Measurements from ENCODE around the gene RAB3C. TPM values are rescaled to one million over a fixed set of nuclear protein-coding genes. Genes with fewer than 3 reads are reported as not detected.

Gene RAB3C
- total RNA-seq, 2 experiments from 2014 or later, result not detected

DNA sequence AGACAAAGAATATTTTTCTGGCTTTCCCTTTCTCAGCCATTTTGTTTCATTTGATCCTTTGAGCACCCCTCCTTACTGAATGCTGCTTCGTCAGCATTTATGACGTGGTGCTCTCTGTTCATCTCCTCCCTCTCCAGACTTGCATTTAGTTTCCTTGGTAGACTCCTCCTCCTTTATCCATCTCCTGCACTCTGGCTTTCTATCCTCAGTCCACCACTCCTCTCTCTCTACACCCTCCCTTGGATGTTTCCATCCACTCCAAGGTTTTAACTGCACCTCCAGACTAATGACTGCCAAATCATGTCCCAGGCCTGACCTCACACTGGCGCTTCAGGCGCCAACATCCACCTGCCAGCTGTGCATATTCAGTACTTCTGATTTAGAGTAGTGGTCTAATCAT lies 245.4 kb downstream of the RAB3C start:
- Mint-ChIP-seq H3K36me3 (ENCODE audit: low read depth) (no peaks in the 10 kb centered on the region), H3K4me1 (ENCODE audit: low read depth) (no peaks in the 10 kb centered on the region), H3K27ac (no peak overlapping the region), H3K27me3 (peaks cover 3% of the 10 kb centered on the region), H3K9me3 (no peaks in the 10 kb centered on the region), H3K4me3 (no peak overlapping the region)
- CTCF ChIA-PET, result no interaction called here
- no peaks in the 10 kb centered on the region for H3K27me3 ChIP-seq (ENCODE audit: control insufficient read depth in 1 of 2, insufficient read depth in 2 of 2, low read length in 2 of 2)
- no peaks in the 10 kb centered on the region for H3K4me1 ChIP-seq (ENCODE audit: insufficient read depth, low read length)
- no peaks in the 10 kb centered on the region for H3K36me3 ChIP-seq (ENCODE audit: insufficient read depth, low read length)
- ATAC-seq (ENCODE audit: poor library complexity) (no peak), DNase-seq (no peak)
- TF ChIP-seq, protein P1, sequence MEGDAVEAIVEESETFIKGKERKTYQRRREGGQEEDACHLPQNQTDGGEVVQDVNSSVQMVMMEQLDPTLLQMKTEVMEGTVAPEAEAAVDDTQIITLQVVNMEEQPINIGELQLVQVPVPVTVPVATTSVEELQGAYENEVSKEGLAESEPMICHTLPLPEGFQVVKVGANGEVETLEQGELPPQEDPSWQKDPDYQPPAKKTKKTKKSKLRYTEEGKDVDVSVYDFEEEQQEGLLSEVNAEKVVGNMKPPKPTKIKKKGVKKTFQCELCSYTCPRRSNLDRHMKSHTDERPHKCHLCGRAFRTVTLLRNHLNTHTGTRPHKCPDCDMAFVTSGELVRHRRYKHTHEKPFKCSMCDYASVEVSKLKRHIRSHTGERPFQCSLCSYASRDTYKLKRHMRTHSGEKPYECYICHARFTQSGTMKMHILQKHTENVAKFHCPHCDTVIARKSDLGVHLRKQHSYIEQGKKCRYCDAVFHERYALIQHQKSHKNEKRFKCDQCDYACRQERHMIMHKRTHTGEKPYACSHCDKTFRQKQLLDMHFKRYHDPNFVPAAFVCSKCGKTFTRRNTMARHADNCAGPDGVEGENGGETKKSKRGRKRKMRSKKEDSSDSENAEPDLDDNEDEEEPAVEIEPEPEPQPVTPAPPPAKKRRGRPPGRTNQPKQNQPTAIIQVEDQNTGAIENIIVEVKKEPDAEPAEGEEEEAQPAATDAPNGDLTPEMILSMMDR (IDR thresholded peaks at IDR 0.05), result no peak
- POLR2A ChIA-PET, result no interaction called here
- no peak overlapping the region for H3K27ac ChIP-seq (ENCODE audit: low read depth in 1 of 2, low read length in 2 of 2)
- intact Hi-C loops (cut with DNase I, micrococcal nuclease), result no loop called here
- no peaks in the 10 kb centered on the region for H3K9me3 ChIP-seq (ENCODE audit: control insufficient read depth in 1 of 2, insufficient read depth in 1 of 2, low read length in 2 of 2)
- H3K4me3 ChIP-seq (ENCODE audit: low read length), result no peak overlapping the region

DNA sequence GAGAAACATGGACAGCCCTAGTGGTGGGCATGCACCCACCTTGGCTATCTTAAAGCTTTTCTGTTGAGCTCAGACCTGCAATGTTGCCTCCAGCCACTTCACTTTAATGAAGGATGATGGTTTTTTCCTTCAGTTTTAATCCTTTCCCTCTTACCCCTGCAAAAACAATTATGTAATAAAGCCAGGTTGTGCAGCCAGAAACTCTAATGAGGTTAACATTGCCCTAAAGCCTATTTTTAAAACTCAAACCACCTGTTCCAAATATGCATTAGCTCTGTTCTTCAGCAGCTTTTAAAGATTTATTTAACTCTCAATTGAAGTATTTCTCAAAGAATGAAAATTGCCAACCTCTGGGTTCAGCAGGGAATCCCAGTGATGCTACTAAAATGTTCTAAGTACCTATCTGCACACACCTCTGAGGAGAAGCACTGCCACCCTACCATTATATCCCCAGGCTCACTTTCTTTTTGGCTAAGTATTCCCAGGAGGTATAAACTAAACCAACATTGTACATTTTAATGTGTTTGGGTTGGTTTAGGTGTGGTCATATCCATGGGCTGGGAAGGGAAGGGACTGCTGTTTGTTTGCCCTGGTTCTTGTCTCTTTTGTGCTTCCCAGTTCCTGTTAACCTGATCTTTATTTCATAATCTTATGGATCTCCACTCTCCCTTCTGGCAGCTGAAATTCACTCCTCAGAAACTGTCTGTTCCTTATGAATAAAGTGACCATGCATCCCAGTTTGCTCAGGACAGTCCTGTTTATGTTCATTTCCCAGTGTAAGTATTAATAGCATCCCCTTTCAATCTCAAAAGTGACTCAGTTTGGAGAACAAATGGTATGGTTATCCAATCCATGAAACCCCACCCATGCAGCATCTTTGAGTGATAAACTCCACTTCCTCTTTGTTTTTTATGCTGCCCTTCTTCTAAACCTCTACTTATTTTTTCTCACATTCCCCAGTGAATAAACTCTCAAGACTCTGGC lies 251.7 kb downstream of the RAB3C start:
- peaks cover 1 to 3% of the 10 kb centered on the region in 2 experiments for H3K9me3 ChIP-seq (ENCODE audit: control insufficient read depth in 1 of 2, insufficient read depth in 1 of 2, low read length in 2 of 2)
- H3K36me3 ChIP-seq (ENCODE audit: insufficient read depth, low read length), result no peaks in the 10 kb centered on the region
- TF ChIP-seq, protein P1 (IDR thresholded peaks at IDR 0.05), result no peak
- Mint-ChIP-seq H3K4me3 (no peak overlapping the region), H3K27me3 (no peaks in the 10 kb centered on the region), H3K9me3 (peaks cover 3% of the 10 kb centered on the region), H3K36me3 (ENCODE audit: low read depth) (no peaks in the 10 kb centered on the region), H3K4me1 (ENCODE audit: low read depth) (no peaks in the 10 kb centered on the region), H3K27ac (no peak overlapping the region)
- POLR2A ChIA-PET, result no interaction called here
- no peak overlapping the region for H3K4me3 ChIP-seq (ENCODE audit: low read length)
- no peaks in the 10 kb centered on the region for H3K27me3 ChIP-seq (ENCODE audit: control insufficient read depth in 1 of 2, insufficient read depth in 2 of 2, low read length in 2 of 2)
- DNase-seq (no peak), ATAC-seq (ENCODE audit: poor library complexity) (no peak)
- no peak overlapping the region for H3K27ac ChIP-seq (ENCODE audit: low read depth in 1 of 2, low read length in 2 of 2)
- CTCF ChIA-PET, result no interaction called here
- H3K4me1 ChIP-seq (ENCODE audit: insufficient read depth, low read length), result no peaks in the 10 kb centered on the region
- intact Hi-C loops (cut with DNase I, micrococcal nuclease), result no loop called here

DNA sequence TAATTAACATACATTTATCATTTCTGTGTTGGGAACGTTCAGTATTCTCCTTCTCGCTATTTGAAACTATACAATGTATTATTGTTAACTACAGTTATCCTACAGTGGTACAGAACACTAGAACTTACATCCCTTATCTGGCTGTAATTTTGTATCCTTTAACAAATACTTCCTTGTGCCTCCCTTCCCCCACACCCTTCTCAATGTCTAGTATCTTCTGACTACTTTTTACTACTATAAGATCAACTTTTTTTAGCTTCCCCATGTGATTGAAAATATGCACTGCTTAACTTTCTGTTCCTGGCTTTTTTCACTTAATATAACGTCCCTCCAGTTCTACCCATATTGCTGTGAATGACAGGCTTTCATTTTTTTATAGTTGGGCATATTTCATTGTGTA lies 253.5 kb downstream of the RAB3C start:
- Mint-ChIP-seq H3K36me3 (ENCODE audit: low read depth) (no peaks in the 10 kb centered on the region), H3K27me3 (peaks cover 4% of the 10 kb centered on the region), H3K27ac (no peak overlapping the region), H3K9me3 (peaks cover 17% of the 10 kb centered on the region), H3K4me1 (ENCODE audit: low read depth) (no peaks in the 10 kb centered on the region), H3K4me3 (no peak overlapping the region)
- Histone ChIP-seq H3K27me3 (ENCODE audit: control insufficient read depth in 1 of 2, insufficient read depth in 2 of 2, low read length in 2 of 2) (no peaks in the 10 kb centered on the region), H3K27ac (ENCODE audit: low read depth in 1 of 2, low read length in 2 of 2) (no peak overlapping the region), H3K9me3 (ENCODE audit: control insufficient read depth in 1 of 2, insufficient read depth in 1 of 2, low read length in 2 of 2) (peaks cover 5 to 10% of the 10 kb centered on the region in 2 experiments), H3K4me1 (ENCODE audit: insufficient read depth, low read length) (no peaks in the 10 kb centered on the region), H3K4me3 (ENCODE audit: low read length) (no peak overlapping the region), H3K36me3 (ENCODE audit: insufficient read depth, low read length) (no peaks in the 10 kb centered on the region)
- TF ChIP-seq, protein P1 (IDR thresholded peaks at IDR 0.05), result no peak
- intact Hi-C loops (cut with DNase I, micrococcal nuclease), result no loop called here
- no peak for DNase-seq
- ChIA-PET POLR2A (no interaction called here), CTCF (no interaction called here)
- ATAC-seq (ENCODE audit: poor library complexity), result no peak

Measured in CD4-positive, alpha-beta T cell (primary cell).